GM21447 (cell line): ENCODE measurements around the gene CENPVL3.
"Not testable (repeated sequence)": the region's sequence is repeated elsewhere in the genome, so short reads cannot be mapped to it uniquely, and the experiment has no call there.

ENCODE experiments used
- ATAC-seq: cut with Tn5 transposase; IDR thresholded peaks from one replicate; pipeline ENCODE4 v1.9.1; 2021; ENCODE audit not compliant: unreplicated experiment

The CENPVL3 gene

GRCh38 chrX:51618241-51619155, at the start of gene CENPVL3:
CENPVL3 (minus strand) TSS chrX:51618912; CDS start chrX:51618873, 39 bp downstream.
- ATAC-seq: not testable (repeated sequence)

- ATAC-seq: no peak
Observed at GRCh38 chrX:51665981-51666380, 47.3 kb upstream of the CENPVL3 start.

DNA sequence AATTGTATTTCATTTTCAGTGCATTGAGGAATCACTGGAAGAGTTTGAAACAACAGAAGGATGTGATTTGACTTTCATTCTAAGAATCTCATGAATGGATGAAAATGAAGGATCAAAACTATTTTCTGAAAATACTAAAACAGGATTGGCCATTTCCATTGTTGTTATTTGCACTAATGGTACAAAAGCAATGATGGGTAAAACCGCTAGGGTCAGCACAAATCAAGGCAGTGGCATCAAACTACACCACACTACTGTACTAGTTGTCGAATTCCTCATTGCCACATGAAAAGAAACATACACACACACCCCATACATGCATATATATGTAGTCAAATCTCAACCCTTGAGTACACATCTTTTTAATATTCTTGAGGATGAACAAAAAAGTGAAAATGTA, 24.7 kb upstream of the CENPVL3 start:
- ATAC-seq: no peak

DNA sequence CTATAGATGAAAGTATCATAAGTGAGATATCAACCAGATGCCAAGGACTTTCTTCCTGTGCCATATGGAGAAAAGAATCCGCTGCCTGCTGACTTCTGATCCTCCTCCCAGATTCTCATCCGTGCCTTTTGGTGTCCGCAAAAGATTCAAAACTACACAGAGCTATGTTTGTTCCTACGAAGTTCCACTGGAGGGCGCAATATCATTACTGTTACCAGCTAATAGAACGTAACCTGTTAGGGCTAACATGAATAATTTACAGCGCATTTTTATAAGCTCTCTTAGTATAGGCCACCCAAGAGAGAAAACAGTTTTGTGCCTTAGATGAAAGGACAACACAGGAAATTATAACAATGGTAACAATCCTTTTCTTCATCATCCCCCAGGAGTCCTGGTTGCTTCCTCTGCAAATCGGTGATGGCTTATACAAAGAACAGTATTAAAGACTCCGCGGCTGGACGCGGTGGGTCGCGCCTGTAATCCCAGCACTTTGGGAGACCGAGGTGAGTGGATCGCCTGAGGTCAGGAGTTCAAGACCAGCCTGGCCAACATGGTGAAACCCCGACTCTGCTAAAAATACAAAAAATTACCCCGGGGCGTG, 22.8 kb upstream of the CENPVL3 start:
- no peak for ATAC-seq

- ATAC-seq: not testable (repeated sequence)
Observed at GRCh38 chrX:51636511-51636910, 17.8 kb upstream of the CENPVL3 start.

GRCh38 chrX:51614353-51615012, 4.2 kb downstream of the CENPVL3 start:
- no peak for ATAC-seq

- ATAC-seq: no peak
Observed at GRCh38 chrX:51608766-51609165, 9.9 kb downstream of the CENPVL3 start.

DNA sequence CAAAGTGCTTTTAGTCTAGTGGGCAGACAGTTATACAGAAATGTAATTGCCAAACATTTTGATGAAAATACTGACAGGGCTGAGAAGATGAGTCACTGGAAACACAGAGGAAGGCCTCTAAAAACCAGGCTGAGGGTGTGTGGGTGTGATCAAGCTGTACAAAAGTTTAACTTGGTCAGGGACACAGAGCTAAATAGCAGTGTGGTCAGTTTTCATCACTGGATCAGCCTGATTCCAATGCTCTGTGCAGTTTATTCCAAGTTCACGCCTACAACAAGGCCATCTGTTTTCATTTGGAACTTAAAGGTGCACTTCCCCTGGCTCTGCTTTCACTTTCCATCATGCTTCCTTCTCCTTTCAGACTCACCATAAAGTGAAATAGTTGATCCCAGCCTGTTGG, 10.6 kb downstream of the CENPVL3 start:
- ATAC-seq: no peak

DNA sequence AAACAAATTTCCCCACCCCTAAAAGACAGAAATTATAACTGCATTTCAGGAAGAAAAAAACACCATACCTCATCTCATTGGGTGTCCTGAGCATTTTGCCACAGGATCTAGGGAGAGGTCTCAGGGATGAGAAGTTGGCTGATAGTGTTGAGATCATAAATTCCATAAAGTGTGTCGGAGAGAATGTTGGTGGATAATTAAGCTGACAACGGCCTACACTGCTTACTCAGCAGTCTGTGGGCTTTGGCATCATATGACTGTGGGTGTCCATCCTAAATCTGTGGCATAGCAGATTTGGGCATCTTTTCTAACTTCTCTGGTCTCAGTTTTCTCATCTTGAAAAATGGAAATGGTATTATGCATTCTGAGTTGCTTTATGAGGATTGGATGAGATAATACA, 12.3 kb downstream of the CENPVL3 start:
- ATAC-seq: no peak

DNA sequence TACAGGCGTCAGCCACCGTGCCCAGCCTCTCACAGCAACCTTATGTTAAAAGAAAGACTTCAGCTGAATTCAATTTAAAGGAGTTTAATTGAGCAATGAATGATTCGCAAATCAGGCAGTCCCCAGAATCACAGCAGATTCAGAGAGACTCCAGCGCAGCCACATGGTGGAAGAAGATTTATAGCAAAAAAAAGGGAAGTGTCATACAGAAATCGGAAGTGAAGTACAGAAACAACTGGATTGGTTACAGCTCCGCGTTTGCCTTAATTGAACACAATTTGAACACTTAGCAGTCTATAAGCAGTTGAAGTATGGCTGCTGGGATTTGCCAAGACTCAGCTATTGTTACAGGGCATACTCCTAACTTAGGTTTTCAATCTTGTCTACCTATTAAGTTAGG, 19.8 kb downstream of the CENPVL3 start:
- no peak for ATAC-seq

GRCh38 chrX:51571874-51572273, 46.8 kb downstream of the CENPVL3 start:
- no peak for ATAC-seq

DNA sequence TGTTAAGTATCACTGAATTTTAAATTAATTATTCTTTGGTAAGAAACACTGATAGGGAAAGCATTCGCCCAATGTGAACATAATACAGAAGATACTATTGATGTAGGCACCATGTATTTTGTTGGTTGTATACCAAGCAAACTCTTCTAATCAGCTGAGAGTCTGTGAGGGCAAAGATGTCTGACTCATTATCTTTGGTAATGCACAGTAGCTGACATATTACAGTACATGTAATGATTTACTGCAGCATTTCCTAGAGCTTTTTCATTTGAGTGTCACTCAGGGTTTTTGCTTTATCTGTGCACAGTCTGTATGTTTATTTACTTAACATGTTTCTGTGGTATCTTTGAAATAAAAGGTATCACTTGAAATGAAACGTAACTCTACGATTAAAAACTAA, 49.2 kb downstream of the CENPVL3 start:
- no peak for ATAC-seq

GRCh38 chrX:51568586-51568985, 50.1 kb downstream of the CENPVL3 start:
- no peak for ATAC-seq
